ENCODE measurements around the gene PROKR2. TPM values are rescaled to one million over a fixed set of nuclear protein-coding genes. Genes with fewer than 3 reads are reported as not detected.

PROKR2 gene
- not detected for total RNA-seq

- CTCF ChIA-PET: interaction anchor here (1.1 kb wide), 1 partner anchor 92 kb away, joined by 3 read pairs; no protein-coding TSS in a partner anchor
- Mint-ChIP-seq H3K4me3 (peak within 1 kb of the TSS; percentile 11), H3K9me3 (ENCODE audit: low read depth) (no peaks in the 10 kb centered on the region), H3K36me3 (no peaks in the 10 kb centered on the region), H3K27ac (no peak within 1 kb of the TSS), H3K4me1 (peaks cover 3% of the 10 kb centered on the region), H3K27me3 (peaks cover 65% of the 10 kb centered on the region)
- DNase-seq: no peak
- no peak for ATAC-seq
Measured at GRCh38 chr20:5316188-5317158, at the start of gene PROKR2. Gene PROKR2 (minus strand): TSS chr20:5316954. CDS start chr20:5314369, 2,585 bp downstream.

GRCh38 chr20:5364997-5365597 lies 48.3 kb upstream of the PROKR2 start:
- DNase-seq (no peak), ATAC-seq (no peak)
- CTCF ChIA-PET: no interaction called here
- H3K4me3 Mint-ChIP-seq: no peak overlapping the region
- no peak overlapping the region for H3K27ac Mint-ChIP-seq
- H3K4me1 Mint-ChIP-seq: peaks cover 7% of the 10 kb centered on the region
- no peaks in the 10 kb centered on the region for H3K9me3 Mint-ChIP-seq (ENCODE audit: low read depth)
- peaks cover 8% of the 10 kb centered on the region for H3K27me3 Mint-ChIP-seq
- H3K36me3 Mint-ChIP-seq: no peaks in the 10 kb centered on the region

- peaks cover 6% of the 10 kb centered on the region for H3K27me3 Mint-ChIP-seq
- no peak overlapping the region for H3K4me3 Mint-ChIP-seq
- H3K9me3 Mint-ChIP-seq (ENCODE audit: low read depth): no peaks in the 10 kb centered on the region
- peaks cover 3% of the 10 kb centered on the region for H3K4me1 Mint-ChIP-seq
- DNase-seq (no peak), ATAC-seq (no peak)
- H3K27ac Mint-ChIP-seq: no peak overlapping the region
- CTCF ChIA-PET: no interaction called here
- no peaks in the 10 kb centered on the region for H3K36me3 Mint-ChIP-seq
Measured at GRCh38 chr20:5364136-5364821, 47.5 kb upstream of the PROKR2 start.

- Mint-ChIP-seq H3K27me3 (peaks cover 6% of the 10 kb centered on the region), H3K36me3 (no peaks in the 10 kb centered on the region), H3K4me1 (peaks cover 3% of the 10 kb centered on the region), H3K4me3 (no peak overlapping the region), H3K27ac (no peak overlapping the region), H3K9me3 (ENCODE audit: low read depth) (no peaks in the 10 kb centered on the region)
- CTCF ChIA-PET: no interaction called here
- no peak for ATAC-seq
- no peak for DNase-seq
Measured at GRCh38 chr20:5362771-5363170, 46.0 kb upstream of the PROKR2 start.

- ATAC-seq (no peak), DNase-seq (no peak)
- Mint-ChIP-seq H3K4me1 (peaks cover 3% of the 10 kb centered on the region), H3K36me3 (no peaks in the 10 kb centered on the region), H3K27me3 (peaks cover 6% of the 10 kb centered on the region), H3K27ac (no peak overlapping the region), H3K4me3 (no peak overlapping the region), H3K9me3 (ENCODE audit: low read depth) (no peaks in the 10 kb centered on the region)
- CTCF ChIA-PET: interaction anchor here (0.9 kb wide), 1 partner anchor 53 kb away, joined by 3 read pairs; no protein-coding TSS in a partner anchor
Measured at GRCh38 chr20:5361176-5361575, 44.4 kb upstream of the PROKR2 start.

GRCh38 chr20:5357946-5358345 lies 41.2 kb upstream of the PROKR2 start:
- Mint-ChIP-seq H3K27ac (no peak overlapping the region), H3K36me3 (no peaks in the 10 kb centered on the region), H3K4me1 (peaks cover 4% of the 10 kb centered on the region), H3K4me3 (no peak overlapping the region), H3K9me3 (ENCODE audit: low read depth) (no peaks in the 10 kb centered on the region), H3K27me3 (peaks cover 5% of the 10 kb centered on the region)
- DNase-seq (no peak), ATAC-seq (no peak)
- CTCF ChIA-PET: no interaction called here

GRCh38 chr20:5356941-5357340 lies 40.2 kb upstream of the PROKR2 start:
- no peak overlapping the region for H3K4me3 Mint-ChIP-seq
- ATAC-seq (no peak), DNase-seq (no peak)
- H3K27me3 Mint-ChIP-seq: peaks cover 5% of the 10 kb centered on the region
- no peak overlapping the region for H3K27ac Mint-ChIP-seq
- H3K9me3 Mint-ChIP-seq (ENCODE audit: low read depth): no peaks in the 10 kb centered on the region
- peaks cover 4% of the 10 kb centered on the region for H3K4me1 Mint-ChIP-seq
- CTCF ChIA-PET: no interaction called here
- no peaks in the 10 kb centered on the region for H3K36me3 Mint-ChIP-seq

GRCh38 chr20:5354901-5355300 lies 38.1 kb upstream of the PROKR2 start:
- no peak for ATAC-seq
- Mint-ChIP-seq H3K4me3 (no peak overlapping the region), H3K27me3 (peaks cover 5% of the 10 kb centered on the region), H3K27ac (no peak overlapping the region), H3K36me3 (no peaks in the 10 kb centered on the region), H3K9me3 (ENCODE audit: low read depth) (no peaks in the 10 kb centered on the region), H3K4me1 (peaks cover 4% of the 10 kb centered on the region)
- CTCF ChIA-PET: no interaction called here
- no peak for DNase-seq

- Mint-ChIP-seq H3K27me3 (peaks cover 5% of the 10 kb centered on the region), H3K27ac (no peak overlapping the region), H3K4me1 (peaks cover 4% of the 10 kb centered on the region), H3K9me3 (ENCODE audit: low read depth) (no peaks in the 10 kb centered on the region), H3K36me3 (no peaks in the 10 kb centered on the region), H3K4me3 (no peak overlapping the region)
- CTCF ChIA-PET: no interaction called here
- DNase-seq: no peak
- no peak for ATAC-seq
Measured at GRCh38 chr20:5353624-5354496, 37.1 kb upstream of the PROKR2 start.

GRCh38 chr20:5349448-5349847 lies 32.7 kb upstream of the PROKR2 start:
- Mint-ChIP-seq H3K4me3 (no peak overlapping the region), H3K9me3 (ENCODE audit: low read depth) (no peaks in the 10 kb centered on the region), H3K27ac (no peak overlapping the region), H3K4me1 (peaks cover 4% of the 10 kb centered on the region), H3K27me3 (no peaks in the 10 kb centered on the region), H3K36me3 (no peaks in the 10 kb centered on the region)
- ATAC-seq: no peak
- CTCF ChIA-PET: no interaction called here
- DNase-seq: no peak

GRCh38 chr20:5342021-5342420 lies 25.3 kb upstream of the PROKR2 start:
- H3K9me3 Mint-ChIP-seq (ENCODE audit: low read depth): no peaks in the 10 kb centered on the region
- peaks cover 34% of the 10 kb centered on the region for H3K27me3 Mint-ChIP-seq
- H3K4me1 Mint-ChIP-seq: no peaks in the 10 kb centered on the region
- no peaks in the 10 kb centered on the region for H3K36me3 Mint-ChIP-seq
- ATAC-seq (no peak), DNase-seq (no peak)
- H3K27ac Mint-ChIP-seq: no peak overlapping the region
- CTCF ChIA-PET: no interaction called here
- no peak overlapping the region for H3K4me3 Mint-ChIP-seq

- H3K9me3 Mint-ChIP-seq (ENCODE audit: low read depth): no peaks in the 10 kb centered on the region
- CTCF ChIA-PET: interaction anchor here (1.4 kb wide), 1 partner anchor 51 kb away, joined by 3 read pairs; no protein-coding TSS in a partner anchor
- H3K27ac Mint-ChIP-seq: no peak overlapping the region
Measured at GRCh38 chr20:5331340-5331739, 14.6 kb upstream of the PROKR2 start.

GRCh38 chr20:5328268-5328667 lies 11.5 kb upstream of the PROKR2 start:
- Mint-ChIP-seq H3K27me3 (peaks cover 41% of the 10 kb centered on the region), H3K4me1 (no peaks in the 10 kb centered on the region), H3K9me3 (ENCODE audit: low read depth) (no peaks in the 10 kb centered on the region), H3K27ac (no peak overlapping the region), H3K36me3 (no peaks in the 10 kb centered on the region), H3K4me3 (no peak overlapping the region)
- CTCF ChIA-PET: no interaction called here
- no peak for ATAC-seq
- DNase-seq: no peak

More at GRCh38 chr20:5331340-5331739, 14.6 kb upstream of the PROKR2 start:
- H3K27me3 Mint-ChIP-seq: peaks cover 32% of the 10 kb centered on the region
- no peak overlapping the region for H3K4me3 Mint-ChIP-seq
- no peaks in the 10 kb centered on the region for H3K36me3 Mint-ChIP-seq
- no peaks in the 10 kb centered on the region for H3K4me1 Mint-ChIP-seq
- DNase-seq (no peak), ATAC-seq (no peak)
